GM12874 (cell line): ENCODE results near the gene TNP1.

ENCODE experiments used
- TF ChIP-seq, protein P1 (sequence below): IDR thresholded peaks from 2 replicates; pipeline ENCODE4 v1.5.1; 2011; ENCODE audit warnings: low read depth, mild to moderate bottlenecking, control low read depth, low read length, moderate library complexity; ENCODE audit not compliant: insufficient read depth

Gene TNP1, protein sequence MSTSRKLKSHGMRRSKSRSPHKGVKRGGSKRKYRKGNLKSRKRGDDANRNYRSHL

GRCh38 chr2:216859944-216860343 lies at the start of gene TNP1:
TSS of gene TNP1 (minus strand) at chr2:216860064. CDS start at chr2:216860034, 30 bp downstream.
- TF ChIP-seq, protein P1, sequence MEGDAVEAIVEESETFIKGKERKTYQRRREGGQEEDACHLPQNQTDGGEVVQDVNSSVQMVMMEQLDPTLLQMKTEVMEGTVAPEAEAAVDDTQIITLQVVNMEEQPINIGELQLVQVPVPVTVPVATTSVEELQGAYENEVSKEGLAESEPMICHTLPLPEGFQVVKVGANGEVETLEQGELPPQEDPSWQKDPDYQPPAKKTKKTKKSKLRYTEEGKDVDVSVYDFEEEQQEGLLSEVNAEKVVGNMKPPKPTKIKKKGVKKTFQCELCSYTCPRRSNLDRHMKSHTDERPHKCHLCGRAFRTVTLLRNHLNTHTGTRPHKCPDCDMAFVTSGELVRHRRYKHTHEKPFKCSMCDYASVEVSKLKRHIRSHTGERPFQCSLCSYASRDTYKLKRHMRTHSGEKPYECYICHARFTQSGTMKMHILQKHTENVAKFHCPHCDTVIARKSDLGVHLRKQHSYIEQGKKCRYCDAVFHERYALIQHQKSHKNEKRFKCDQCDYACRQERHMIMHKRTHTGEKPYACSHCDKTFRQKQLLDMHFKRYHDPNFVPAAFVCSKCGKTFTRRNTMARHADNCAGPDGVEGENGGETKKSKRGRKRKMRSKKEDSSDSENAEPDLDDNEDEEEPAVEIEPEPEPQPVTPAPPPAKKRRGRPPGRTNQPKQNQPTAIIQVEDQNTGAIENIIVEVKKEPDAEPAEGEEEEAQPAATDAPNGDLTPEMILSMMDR, result no peak

GRCh38 chr2:216908300-216908699 lies 48.4 kb upstream of the TNP1 start:
- TF ChIP-seq, protein P1, result no peak

- TF ChIP-seq, protein P1, result no peak
Observed at GRCh38 chr2:216905649-216906329, 45.9 kb upstream of the TNP1 start.

DNA sequence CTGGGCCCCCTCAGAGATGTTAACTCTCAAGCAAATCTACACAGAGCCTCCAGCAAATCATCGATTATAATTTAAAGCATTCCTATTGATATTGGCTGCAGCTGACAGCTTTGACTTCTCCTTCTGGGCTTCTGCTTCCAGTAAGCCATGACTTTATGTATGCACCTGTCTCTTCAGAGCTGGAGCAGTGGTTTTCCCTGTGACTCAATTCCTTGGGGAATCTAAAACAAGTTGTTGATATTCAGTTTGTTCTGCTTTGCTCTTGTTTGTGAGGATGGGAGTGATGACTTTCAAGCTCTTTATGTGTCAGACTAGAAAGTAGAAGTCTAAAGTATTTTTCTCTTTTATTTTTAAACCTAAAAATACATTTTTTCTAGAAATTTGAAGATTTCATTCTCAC lies 45.1 kb upstream of the TNP1 start:
- TF ChIP-seq, protein P1, result no peak

GRCh38 chr2:216904554-216904953 lies 44.7 kb upstream of the TNP1 start:
- TF ChIP-seq, protein P1, result no peak

DNA sequence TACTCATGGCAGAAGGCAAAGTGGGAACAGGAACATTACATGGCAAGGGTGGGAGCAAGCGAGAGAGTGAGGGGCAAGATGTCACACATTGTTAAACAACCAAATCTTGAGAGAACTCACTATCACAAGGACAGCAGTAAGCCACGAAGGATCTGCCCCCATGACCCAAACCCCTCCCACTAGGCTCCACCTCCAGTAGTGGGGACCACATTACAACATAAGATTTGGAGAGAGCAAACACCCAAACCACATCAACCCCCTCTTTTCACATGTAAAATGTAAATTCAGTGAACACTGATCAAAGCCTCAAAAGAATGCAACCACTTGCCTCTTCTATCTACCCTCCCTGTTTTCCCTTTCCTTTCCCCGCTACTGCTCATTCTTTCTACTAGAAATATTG lies 43.6 kb upstream of the TNP1 start:
- TF ChIP-seq, protein P1, result no peak

DNA sequence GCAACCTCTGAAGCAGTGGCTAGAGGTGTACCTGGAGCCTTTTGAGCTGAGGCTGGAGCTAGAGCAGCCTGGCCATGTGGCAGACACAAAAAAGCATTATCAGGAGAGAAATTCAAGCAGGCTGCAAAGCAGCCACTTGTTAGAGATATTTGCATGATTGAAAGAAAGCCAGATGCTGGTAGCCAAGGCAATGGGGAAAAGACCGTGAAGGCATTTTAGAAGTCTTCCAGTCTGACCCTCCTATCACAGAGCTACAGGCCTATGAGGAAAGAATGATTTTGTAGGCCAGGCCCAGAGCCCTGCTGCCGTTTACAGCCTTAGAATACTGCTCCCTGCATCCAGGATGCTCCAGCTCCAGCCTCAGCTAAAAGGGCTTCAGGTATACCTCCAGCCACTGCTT lies 41.4 kb upstream of the TNP1 start:
- TF ChIP-seq, protein P1, result no peak
